A673 (cell line): ENCODE data around the gene BTBD9.

Source experiments
- CTCF ChIP-seq: fragments of 300-800, 200-600 bp; sonication (generic); conservative IDR thresholded peaks from 2 replicates; pipeline ENCODE4 v1.5.1; 2017; ENCODE audit warnings: low read depth, mild to moderate bottlenecking, antibody characterized with exemption, low read length, moderate library complexity, mixed read lengths
- EZH2 ChIP-seq: fragments of 200-600 bp; sonication (generic); IDR thresholded peaks from 2 replicates; pipeline ENCODE4 v1.6.1; 2017; ENCODE audit warnings: borderline replicate concordance, low read depth, mild to moderate bottlenecking, mixed read lengths, antibody characterized with exemption, low read length; ENCODE audit not compliant: poor library complexity, severe bottlenecking

GRCh38 chr6:38658418-38659167, 18.9 kb upstream of the BTBD9 start:
- no peak for TF ChIP-seq CTCF
- TF ChIP-seq EZH2, result no peak
